ENCODE data around the gene LAMA2.

DNA sequence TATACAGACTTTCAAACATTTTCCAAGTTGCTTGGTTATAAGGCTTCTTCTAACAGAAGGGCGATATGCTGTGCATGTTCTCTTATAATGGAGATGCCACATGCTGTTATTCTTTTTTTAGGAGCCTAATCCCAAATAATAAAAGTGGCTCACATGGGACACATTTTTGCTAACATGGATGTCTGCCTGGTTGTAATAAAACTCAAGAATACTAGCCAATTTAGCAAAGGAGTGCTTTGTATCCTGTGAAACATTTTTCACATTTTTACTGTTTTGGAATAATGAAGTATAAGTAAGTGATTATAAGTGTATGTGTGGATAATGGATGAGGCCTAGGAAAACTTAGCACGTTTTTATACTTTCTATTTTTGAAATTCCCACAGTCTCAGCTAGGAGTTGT, 312.2 kb downstream of the LAMA2 start:
- TF ChIP-seq, protein P1, sequence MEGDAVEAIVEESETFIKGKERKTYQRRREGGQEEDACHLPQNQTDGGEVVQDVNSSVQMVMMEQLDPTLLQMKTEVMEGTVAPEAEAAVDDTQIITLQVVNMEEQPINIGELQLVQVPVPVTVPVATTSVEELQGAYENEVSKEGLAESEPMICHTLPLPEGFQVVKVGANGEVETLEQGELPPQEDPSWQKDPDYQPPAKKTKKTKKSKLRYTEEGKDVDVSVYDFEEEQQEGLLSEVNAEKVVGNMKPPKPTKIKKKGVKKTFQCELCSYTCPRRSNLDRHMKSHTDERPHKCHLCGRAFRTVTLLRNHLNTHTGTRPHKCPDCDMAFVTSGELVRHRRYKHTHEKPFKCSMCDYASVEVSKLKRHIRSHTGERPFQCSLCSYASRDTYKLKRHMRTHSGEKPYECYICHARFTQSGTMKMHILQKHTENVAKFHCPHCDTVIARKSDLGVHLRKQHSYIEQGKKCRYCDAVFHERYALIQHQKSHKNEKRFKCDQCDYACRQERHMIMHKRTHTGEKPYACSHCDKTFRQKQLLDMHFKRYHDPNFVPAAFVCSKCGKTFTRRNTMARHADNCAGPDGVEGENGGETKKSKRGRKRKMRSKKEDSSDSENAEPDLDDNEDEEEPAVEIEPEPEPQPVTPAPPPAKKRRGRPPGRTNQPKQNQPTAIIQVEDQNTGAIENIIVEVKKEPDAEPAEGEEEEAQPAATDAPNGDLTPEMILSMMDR (IDR thresholded peaks at IDR 0.05), result no peak
- no peak for TF ChIP-seq POLR2A (IDR thresholded peaks at IDR 0.05)
